CD14-positive monocyte (primary cell): ENCODE measurements around the gene RNU6-7. TPM values are rescaled to one million over a fixed set of nuclear protein-coding genes. Genes with fewer than 3 reads are reported as not detected.

Source experiments
- DNase-seq, 3 donors: peaks; one replicate each; pipeline ENCODE4 v3.0.0-alpha.2; 2011 to 2022
- H2AFZ ChIP-seq: 2 replicates; pipeline ENCODE4 v1.6.0; 2012; ENCODE audit warnings: mild to moderate bottlenecking, low read depth, low read length, inconsistent platforms; ENCODE audit not compliant: insufficient read depth, poor library complexity, severe bottlenecking
- H3K27ac ChIP-seq, 2 donors: 1 replicate in 1 of 2; 2 replicates in 1 of 2; pipeline ENCODE4 v1.5.1; 2012 to 2013; ENCODE audit warnings: low read length in 2 of 2, control low read depth in 1 of 2, inconsistent platforms in 1 of 2, low read depth in 1 of 2, mild to moderate bottlenecking in 1 of 2
- H3K27me3 ChIP-seq, 2 donors: one replicate each; pipeline versions ENCODE4 v1.6.0 to v1.6.1; 2011 to 2013; ENCODE audit warnings: low read length in 2 of 2; ENCODE audit not compliant: control insufficient read depth in 2 of 2, insufficient read depth in 2 of 2
- H3K36me3 ChIP-seq, 2 donors: replicated peaks in 1 of 2; 1 replicate in 1 of 2; 2 replicates in 1 of 2; pipeline versions ENCODE4 v1.5.1 to v1.6.1; 2012 to 2013; ENCODE audit warnings: low read length in 2 of 2, control low read depth in 1 of 2, inconsistent platforms in 1 of 2, mild to moderate bottlenecking in 1 of 2; ENCODE audit not compliant: insufficient read depth in 2 of 2, control insufficient read depth in 1 of 2
- H3K4me1 ChIP-seq, 2 donors: 1 replicate in 1 of 2; 2 replicates in 1 of 2; pipeline versions ENCODE4 v1.5.1 to v1.6.1; 2012 to 2013; ENCODE audit warnings: low read length in 2 of 2, control low read depth in 1 of 2, inconsistent platforms in 1 of 2, mild to moderate bottlenecking in 1 of 2, moderate library complexity in 1 of 2; ENCODE audit not compliant: insufficient read depth in 2 of 2, control insufficient read depth in 1 of 2
- H3K4me2 ChIP-seq: replicated peaks from 2 replicates; pipeline ENCODE3; 2012; ENCODE audit warnings: low read length, moderate library complexity, mild to moderate bottlenecking; ENCODE audit not compliant: poor library complexity, severe bottlenecking; ENCODE audit errors: extremely low read depth
- H3K4me3 ChIP-seq, 3 experiments: fragments of 200-600 bp in 1 of 3; sonication (generic) in 1 of 3; replicated peaks in 1 of 3; 1 replicate in 2 of 3; 2 replicates in 1 of 3; pipeline ENCODE4 v1.5.1; 2011 to 2013; ENCODE audit warnings: low read length in 3 of 3, mild to moderate bottlenecking in 3 of 3, control low read depth in 2 of 3, low read depth in 2 of 3, inconsistent platforms in 1 of 3, moderate library complexity in 1 of 3
- H3K79me2 ChIP-seq: 2 replicates; pipeline ENCODE4 v1.6.0; 2012; ENCODE audit warnings: mild to moderate bottlenecking, control low read depth, inconsistent platforms, low read length, moderate library complexity; ENCODE audit not compliant: insufficient read depth
- H3K9ac ChIP-seq: 2 replicates; pipeline ENCODE4 v1.6.0; 2017; ENCODE audit warnings: low read length, mild to moderate bottlenecking; ENCODE audit not compliant: insufficient read depth, poor library complexity, severe bottlenecking
- H3K9me3 ChIP-seq, 2 donors: replicated peaks in 1 of 2; 1 replicate in 1 of 2; 2 replicates in 1 of 2; pipeline versions ENCODE4 v1.5.1 to v1.6.1; 2012 to 2013; ENCODE audit warnings: low read length in 2 of 2, control low read depth in 1 of 2; ENCODE audit not compliant: control insufficient read depth in 1 of 2, insufficient read depth in 1 of 2
- H4K20me1 ChIP-seq: 2 replicates; pipeline ENCODE4 v1.6.0; 2012; ENCODE audit warnings: mild to moderate bottlenecking, low read length, control low read depth, moderate library complexity; ENCODE audit not compliant: insufficient read depth
- H3K27ac Mint-ChIP-seq, 7 donors: one replicate each; pipeline ENCODE4 v1.8.0; 2020; ENCODE audit warnings: mild to moderate bottlenecking in 7 of 7, mixed read lengths in 7 of 7, moderate library complexity in 6 of 7, inconsistent platforms in 2 of 7
- H3K27me3 Mint-ChIP-seq, 3 donors: one replicate each; pipeline ENCODE4 v1.8.0; 2021 to 2022; ENCODE audit warnings: low read depth in 3 of 3, mild to moderate bottlenecking in 3 of 3, mixed read lengths in 3 of 3, moderate library complexity in 3 of 3, inconsistent platforms in 1 of 3
- H3K36me3 Mint-ChIP-seq, 2 donors: one replicate each; pipeline ENCODE4 v1.8.0; 2020; ENCODE audit warnings: mixed read lengths in 2 of 2, inconsistent platforms in 1 of 2, mild to moderate bottlenecking in 1 of 2
- H3K4me1 Mint-ChIP-seq: one replicate; pipeline ENCODE4 v1.8.0; 2020; ENCODE audit warnings: mild to moderate bottlenecking, mixed read lengths
- H3K4me3 Mint-ChIP-seq, 2 donors: one replicate each; pipeline ENCODE4 v1.8.0; 2020; ENCODE audit warnings: mild to moderate bottlenecking in 2 of 2, mixed read lengths in 2 of 2, moderate library complexity in 1 of 2
- H3K9me3 Mint-ChIP-seq, 7 donors: one replicate each; pipeline ENCODE4 v1.8.0; 2020 to 2022; ENCODE audit warnings: mixed read lengths in 7 of 7, mild to moderate bottlenecking in 6 of 7, moderate library complexity in 6 of 7, inconsistent platforms in 2 of 7
- WGBS: methylation state at CpG from one replicate; pipeline ENCODE4 v1.1.5; 2013; ENCODE audit warnings: missing lambda C conversion rate; ENCODE audit not compliant: insufficient coverage; 5-methylcytosine and 5-hydroxymethylcytosine counted together
- intact Hi-C, 2 donors: fragments of 100-400 bp; cut with micrococcal nuclease; formaldehyde crosslinking; loops; one replicate each; pipeline versions ENCODE4 v1.15.0 to v1.15.1; 2023
- polyA plus RNA-seq, 3 donors: library from polyadenylated mRNA; depleted of rRNA in 1 of 3; unstranded in 2 of 3; stranded (reverse) in 1 of 3; fragments of 300-500 nt in 2 of 3; fragments of >200 nt in 1 of 3; fragmentation: Illumina TruSeq in 2 of 3; gene quantifications; 1 replicate in 2 of 3; 2 replicates in 1 of 3; pipeline ENCODE4 v1.2.3, GENCODE V29; 2012 to 2021
- TF ChIP-seq, protein P1 (sequence below): fragments of 200-600 bp; IDR thresholded peaks from one replicate; pipeline ENCODE4 v1.8.0; 2022; ENCODE audit warnings: antibody characterized with exemption, mild to moderate bottlenecking

The RNU6-7 gene
- polyA plus RNA-seq, 3 donors, result not detected

DNA sequence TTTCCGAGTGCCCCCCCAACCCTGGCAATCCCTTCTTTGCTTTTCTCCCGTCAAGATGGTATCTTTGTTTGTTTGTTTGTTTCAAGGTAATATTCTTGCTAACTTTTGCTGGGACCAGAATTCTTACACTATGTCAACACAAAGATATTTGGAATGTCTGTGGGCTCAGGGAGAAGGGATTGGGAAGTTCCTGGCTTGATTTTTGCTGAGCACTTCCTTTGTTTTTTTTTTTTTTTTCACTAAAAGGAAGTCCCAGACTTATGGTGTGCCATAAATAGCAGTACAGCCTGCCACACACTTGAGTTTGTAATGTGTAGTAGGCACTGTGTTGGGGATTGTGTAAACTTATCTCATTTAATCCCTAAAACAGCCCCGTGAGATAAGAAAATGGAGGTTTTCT lies 11.2 kb upstream of the RNU6-7 start:
- Histone ChIP-seq H3K4me2 (no peak overlapping the region), H3K27ac (no peak overlapping the region), H3K4me3 (no peak overlapping the region), H3K36me3 (no peaks in the 10 kb centered on the region), H3K9me3 (peaks cover 0 to 2% of the 10 kb centered on the region in 2 donors), H3K9ac (no peak overlapping the region), H2AFZ (no peak overlapping the region), H3K4me1 (no peaks in the 10 kb centered on the region), H4K20me1 (no peaks in the 10 kb centered on the region), H3K27me3 (no peaks in the 10 kb centered on the region), H3K79me2 (no peaks in the 10 kb centered on the region)
- TF ChIP-seq, protein P1, sequence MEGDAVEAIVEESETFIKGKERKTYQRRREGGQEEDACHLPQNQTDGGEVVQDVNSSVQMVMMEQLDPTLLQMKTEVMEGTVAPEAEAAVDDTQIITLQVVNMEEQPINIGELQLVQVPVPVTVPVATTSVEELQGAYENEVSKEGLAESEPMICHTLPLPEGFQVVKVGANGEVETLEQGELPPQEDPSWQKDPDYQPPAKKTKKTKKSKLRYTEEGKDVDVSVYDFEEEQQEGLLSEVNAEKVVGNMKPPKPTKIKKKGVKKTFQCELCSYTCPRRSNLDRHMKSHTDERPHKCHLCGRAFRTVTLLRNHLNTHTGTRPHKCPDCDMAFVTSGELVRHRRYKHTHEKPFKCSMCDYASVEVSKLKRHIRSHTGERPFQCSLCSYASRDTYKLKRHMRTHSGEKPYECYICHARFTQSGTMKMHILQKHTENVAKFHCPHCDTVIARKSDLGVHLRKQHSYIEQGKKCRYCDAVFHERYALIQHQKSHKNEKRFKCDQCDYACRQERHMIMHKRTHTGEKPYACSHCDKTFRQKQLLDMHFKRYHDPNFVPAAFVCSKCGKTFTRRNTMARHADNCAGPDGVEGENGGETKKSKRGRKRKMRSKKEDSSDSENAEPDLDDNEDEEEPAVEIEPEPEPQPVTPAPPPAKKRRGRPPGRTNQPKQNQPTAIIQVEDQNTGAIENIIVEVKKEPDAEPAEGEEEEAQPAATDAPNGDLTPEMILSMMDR, result no peak
- Mint-ChIP-seq H3K4me1 (peaks cover 6% of the 10 kb centered on the region), H3K27ac (no peak overlapping the region), H3K27me3 (peaks cover 0 to 2% (median 2%) of the 10 kb centered on the region in 3 donors), H3K9me3 (peaks cover 0 to 2% (median 0%) of the 10 kb centered on the region in 7 donors), H3K4me3 (no peak overlapping the region), H3K36me3 (no peaks in the 10 kb centered on the region)
- no peak for DNase-seq
- WGBS, result no CpG with 5 or more reads among the region's 3 CpGs
- intact Hi-C loops, result no loop called here

DNA sequence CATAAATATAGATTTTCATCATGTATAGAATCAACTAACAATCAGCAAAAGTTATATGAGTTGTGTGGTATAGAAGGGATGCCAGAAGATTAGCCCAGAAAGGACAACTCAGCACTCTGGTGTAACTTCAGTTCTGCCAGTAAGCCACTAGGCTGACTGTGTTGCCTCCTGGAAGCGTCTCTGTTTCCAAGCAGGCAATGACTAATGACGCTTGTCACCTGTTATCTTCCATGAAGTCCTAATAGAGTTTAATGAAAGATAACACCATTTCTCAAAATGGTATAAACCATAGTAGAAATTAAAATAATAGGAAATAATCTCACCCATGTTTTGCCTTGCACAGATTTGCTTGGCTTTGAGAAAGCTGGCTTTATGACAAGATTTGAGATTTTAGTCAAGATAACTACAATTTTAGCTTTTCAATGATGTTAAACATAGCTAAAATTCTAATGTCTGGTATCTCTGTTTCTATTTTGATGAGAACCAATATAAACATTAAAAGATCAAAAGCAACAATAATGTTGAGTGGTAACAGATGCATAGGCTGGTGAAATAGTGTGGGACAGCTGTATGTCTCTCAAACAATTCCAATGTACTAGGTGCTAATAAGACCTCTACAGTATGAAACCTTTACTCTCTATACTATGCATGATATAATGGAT lies 9.0 kb upstream of the RNU6-7 start:
- H3K36me3 Mint-ChIP-seq, result no peaks in the 10 kb centered on the region
- no peak overlapping the region for H3K27ac Mint-ChIP-seq
- Histone ChIP-seq H3K79me2 (no peaks in the 10 kb centered on the region), H3K36me3 (no peaks in the 10 kb centered on the region), H3K9me3 (no peaks in the 10 kb centered on the region), H3K4me2 (no peak overlapping the region), H3K4me1 (no peaks in the 10 kb centered on the region), H2AFZ (no peak overlapping the region), H3K27me3 (no peaks in the 10 kb centered on the region), H3K9ac (no peak overlapping the region), H3K4me3 (no peak overlapping the region), H4K20me1 (no peaks in the 10 kb centered on the region), H3K27ac (no peak overlapping the region)
- H3K4me1 Mint-ChIP-seq, result peaks cover 5% of the 10 kb centered on the region
- TF ChIP-seq, protein P1, result no peak
- H3K4me3 Mint-ChIP-seq, result no peak overlapping the region
- WGBS, result no CpG with 5 or more reads among the region's 2 CpGs
- DNase-seq, result no peak
- H3K27me3 Mint-ChIP-seq, result peaks cover 2 to 3% (median 2%) of the 10 kb centered on the region in 3 donors
- H3K9me3 Mint-ChIP-seq, result no peaks in the 10 kb centered on the region
- intact Hi-C loops, result no loop called here
